Bronchial smooth muscle cell (primary cell): ENCODE results near the gene JAZF1. TPM values are rescaled to one million over a fixed set of nuclear protein-coding genes. Genes with fewer than 3 reads are reported as not detected.

Source experiments
- total RNA-seq: library from RNA; depleted of rRNA; stranded (reverse); fragments of >200 nt; gene quantifications from 2 replicates; pipeline ENCODE4 v1.2.1, GENCODE V29; 2014

The JAZF1 gene
- total RNA-seq, result 5.9 and 6.0 TPM in 2 replicates

DNA sequence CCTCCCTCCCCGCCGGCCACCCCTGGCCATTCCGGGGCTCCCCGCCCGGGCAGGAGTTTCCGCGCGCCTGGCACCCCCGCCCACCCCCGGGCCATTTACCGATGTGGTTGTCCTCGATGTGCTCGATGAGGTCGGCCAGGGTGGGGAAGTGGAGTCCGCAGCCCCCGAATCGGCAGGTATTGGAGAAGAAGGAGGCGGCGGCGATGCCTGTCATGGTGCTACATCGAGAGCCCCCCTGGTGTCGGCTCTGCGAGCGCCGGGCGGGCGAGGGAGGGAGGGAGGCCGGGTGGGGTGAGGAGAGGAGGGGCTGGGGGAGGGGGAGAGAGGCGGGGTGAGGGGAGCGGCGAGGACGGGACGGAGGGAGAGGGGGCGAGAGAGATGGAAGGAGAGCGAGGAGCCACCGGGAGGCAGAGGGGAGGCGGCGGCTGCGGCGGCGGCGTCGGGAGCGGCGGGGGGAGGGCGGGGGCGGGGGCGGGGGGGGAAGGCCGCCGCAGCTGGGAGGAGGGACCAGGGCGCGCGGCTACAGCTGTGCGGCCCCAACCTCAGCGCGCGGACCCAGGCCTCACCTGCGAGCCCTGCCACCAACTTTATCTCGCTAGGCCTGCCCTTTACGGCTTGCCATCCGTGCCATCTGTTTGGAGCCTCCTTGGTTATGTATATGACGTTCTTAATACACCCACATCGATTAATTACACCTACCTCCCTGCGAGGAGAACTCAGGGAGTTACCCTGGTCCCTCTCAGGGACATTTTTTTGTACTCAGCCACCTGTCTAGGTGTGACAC lies at the start of gene JAZF1:
TSS of gene JAZF1 (minus strand) at position 432 of the 784 bp plus-strand sequence.

Other genes with a start within 250 kb of the JAZF1 start
- 2.7 and 15.9 TPM in 2 replicates for gene CREB5, start 231.7 kb upstream of the JAZF1 start, total RNA-seq